Neuronal stem cell (in vitro differentiated cells): Measurements from ENCODE around the gene AMIGO2.

Experiments used
- DNase-seq: peaks from one replicate; pipeline ENCODE4 v3.0.0-alpha.2; 2013; ENCODE audit warnings: low spot score
- H2AFZ ChIP-seq: one replicate; pipeline ENCODE4 v1.6.1; 2013; ENCODE audit warnings: mild to moderate bottlenecking, low read length, inconsistent platforms
- H2AK5ac ChIP-seq: 2 replicates; pipeline ENCODE4 v1.6.1; 2013; ENCODE audit warnings: low read depth, mild to moderate bottlenecking, inconsistent platforms, low read length, moderate library complexity, mixed read lengths
- H2BK120ac ChIP-seq: 2 replicates; pipeline ENCODE4 v1.6.1; 2013; ENCODE audit warnings: low read depth, mild to moderate bottlenecking, inconsistent platforms, low read length, moderate library complexity, mixed read lengths
- H2BK12ac ChIP-seq: one replicate; pipeline ENCODE4 v1.6.1; 2013; ENCODE audit warnings: low read length, inconsistent platforms
- H2BK15ac ChIP-seq: 2 replicates; pipeline ENCODE4 v1.6.1; 2013; ENCODE audit warnings: mild to moderate bottlenecking, low read length, inconsistent platforms, mixed read lengths
- H2BK5ac ChIP-seq: one replicate; pipeline ENCODE4 v1.6.1; 2013; ENCODE audit warnings: inconsistent platforms, mild to moderate bottlenecking, low read length, moderate library complexity
- H3K14ac ChIP-seq: one replicate; pipeline ENCODE4 v1.6.1; 2013; ENCODE audit warnings: low read length, inconsistent platforms
- H3K18ac ChIP-seq: 2 replicates; pipeline ENCODE4 v1.6.1; 2013; ENCODE audit warnings: low read length, inconsistent platforms
- H3K23ac ChIP-seq: 2 replicates; pipeline ENCODE4 v1.6.1; 2013; ENCODE audit warnings: low read depth, mild to moderate bottlenecking, mixed read lengths, low read length, inconsistent platforms; ENCODE audit not compliant: poor library complexity
- H3K27ac ChIP-seq: replicated peaks from 3 replicates; pipeline ENCODE4 v1.5.1; 2013; ENCODE audit warnings: low read length, inconsistent platforms
- H3K27me3 ChIP-seq, 3 experiments: 2 replicates each; pipeline ENCODE4 v1.6.1; 2013; ENCODE audit warnings: low read length in 3 of 3, mild to moderate bottlenecking in 2 of 3, inconsistent platforms in 1 of 3, low read depth in 1 of 3, mixed read lengths in 1 of 3, moderate library complexity in 1 of 3; ENCODE audit not compliant: control insufficient read depth in 3 of 3, insufficient read depth in 3 of 3
- H3K36me3 ChIP-seq, 2 donors: replicated peaks in 1 of 2; 2 replicates each; pipeline ENCODE4 v1.6.1; 2013; ENCODE audit warnings: low read length in 2 of 2; ENCODE audit not compliant: control insufficient read depth in 2 of 2, insufficient read depth in 2 of 2
- H3K4ac ChIP-seq: 2 replicates; pipeline ENCODE4 v1.6.1; 2013; ENCODE audit warnings: inconsistent platforms, mild to moderate bottlenecking, low read length, moderate library complexity
- H3K4me1 ChIP-seq, 2 donors: 1 replicate in 1 of 2; 2 replicates in 1 of 2; pipeline ENCODE4 v1.6.1; 2013; ENCODE audit warnings: low read length in 2 of 2, low read depth in 1 of 2; ENCODE audit not compliant: control insufficient read depth in 2 of 2, insufficient read depth in 1 of 2
- H3K4me2 ChIP-seq: one replicate; pipeline ENCODE4 v1.6.1; 2013; ENCODE audit warnings: mild to moderate bottlenecking, low read length, inconsistent platforms; ENCODE audit not compliant: insufficient read depth, poor library complexity, severe bottlenecking
- H3K4me3 ChIP-seq, 2 donors: 2 replicates each; pipeline ENCODE4 v1.5.1; 2013; ENCODE audit warnings: low read length in 2 of 2, mild to moderate bottlenecking in 2 of 2, inconsistent platforms in 1 of 2, moderate library complexity in 1 of 2
- H3K79me1 ChIP-seq: one replicate; pipeline ENCODE4 v1.6.1; 2013; ENCODE audit warnings: low read depth, mild to moderate bottlenecking, inconsistent platforms, low read length, moderate library complexity
- H3K9ac ChIP-seq: one replicate; pipeline ENCODE4 v1.6.1; 2013; ENCODE audit warnings: mild to moderate bottlenecking, low read depth, low read length, inconsistent platforms; ENCODE audit not compliant: poor library complexity
- H3K9me3 ChIP-seq, 2 donors: replicated peaks in 1 of 2; 2 replicates each; pipeline versions ENCODE3 to v1.6.1; 2013; ENCODE audit warnings: low read length in 2 of 2, mild to moderate bottlenecking in 2 of 2, inconsistent platforms in 1 of 2, low read depth in 1 of 2, mixed read lengths in 1 of 2, moderate library complexity in 1 of 2; ENCODE audit not compliant: control insufficient read depth in 2 of 2, insufficient read depth in 1 of 2
- H4K8ac ChIP-seq: one replicate; pipeline ENCODE4 v1.6.1; 2013; ENCODE audit warnings: low read depth, mild to moderate bottlenecking, inconsistent platforms, low read length, moderate library complexity
- H4K91ac ChIP-seq: one replicate; pipeline ENCODE4 v1.6.1; 2013; ENCODE audit warnings: low read length, low read depth, mild to moderate bottlenecking, inconsistent platforms; ENCODE audit not compliant: poor library complexity
- WGBS, 2 donors: extraction: QIAGEN DNeasy Blood & Tissue Kit; methylation state at CpG; one replicate each; pipeline ENCODE4 v1.1.7; 2013; ENCODE audit warnings: missing lambda C conversion rate in 2 of 2, mixed read lengths in 1 of 2; ENCODE audit not compliant: insufficient read length in 2 of 2, insufficient replicate concordance in 1 of 2; ENCODE audit errors: extremely low coverage in 2 of 2; 5-methylcytosine and 5-hydroxymethylcytosine counted together

The AMIGO2 gene

DNA sequence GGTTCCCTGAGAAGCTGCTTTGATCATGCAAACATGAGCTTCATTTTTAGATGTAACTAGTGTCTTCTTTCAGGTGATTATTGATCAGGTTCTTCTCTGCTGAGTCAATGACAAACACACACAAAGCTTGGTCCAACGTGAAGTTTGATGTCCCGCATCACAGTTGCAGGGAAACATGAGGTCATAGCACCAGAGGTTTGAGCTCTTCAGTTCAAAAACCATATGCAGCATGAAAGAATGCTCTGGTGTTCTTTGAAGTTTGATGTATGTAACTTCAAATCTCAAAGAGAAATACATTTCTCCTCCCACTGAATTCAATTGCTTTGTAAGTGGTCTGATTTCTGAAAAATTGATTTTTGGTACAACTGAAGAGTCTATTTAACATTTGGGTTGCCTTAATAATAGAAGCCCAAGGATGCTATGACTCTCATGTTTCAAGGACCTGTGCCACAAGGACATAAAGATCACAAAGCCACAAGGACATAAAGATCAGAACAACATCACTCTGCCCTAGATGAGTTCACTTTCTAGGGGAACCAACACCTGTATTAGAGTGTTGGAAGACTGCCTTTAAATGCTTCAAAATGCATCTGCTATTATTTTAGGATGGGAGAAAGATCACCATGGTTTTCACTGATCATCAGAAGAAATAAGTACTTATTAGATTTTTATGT, 31.1 kb upstream of the AMIGO2 start:
- Histone ChIP-seq H3K27me3 (no peaks in the 10 kb centered on the region), H3K4ac (no peak overlapping the region), H3K27ac (no peak overlapping the region), H2BK15ac (no peak overlapping the region), H4K8ac (no peak overlapping the region), H2BK12ac (no peak overlapping the region), H3K4me3 (no peak overlapping the region), H2AFZ (no peak overlapping the region), H3K36me3 (no peaks in the 10 kb centered on the region), H3K14ac (no peak overlapping the region), H2BK120ac (no peak overlapping the region), H3K23ac (no peak overlapping the region), H3K9me3 (no peaks in the 10 kb centered on the region), H3K9ac (no peak overlapping the region), H3K79me1 (no peaks in the 10 kb centered on the region), H3K4me1 (no peaks in the 10 kb centered on the region), H3K4me2 (no peak overlapping the region), H4K91ac (no peak overlapping the region), H2AK5ac (no peak overlapping the region), H2BK5ac (no peak overlapping the region), H3K18ac (no peak overlapping the region)
- DNase-seq: no peak
- no CpG with 5 or more reads among the region's 2 CpGs for WGBS, 2 donors

DNA sequence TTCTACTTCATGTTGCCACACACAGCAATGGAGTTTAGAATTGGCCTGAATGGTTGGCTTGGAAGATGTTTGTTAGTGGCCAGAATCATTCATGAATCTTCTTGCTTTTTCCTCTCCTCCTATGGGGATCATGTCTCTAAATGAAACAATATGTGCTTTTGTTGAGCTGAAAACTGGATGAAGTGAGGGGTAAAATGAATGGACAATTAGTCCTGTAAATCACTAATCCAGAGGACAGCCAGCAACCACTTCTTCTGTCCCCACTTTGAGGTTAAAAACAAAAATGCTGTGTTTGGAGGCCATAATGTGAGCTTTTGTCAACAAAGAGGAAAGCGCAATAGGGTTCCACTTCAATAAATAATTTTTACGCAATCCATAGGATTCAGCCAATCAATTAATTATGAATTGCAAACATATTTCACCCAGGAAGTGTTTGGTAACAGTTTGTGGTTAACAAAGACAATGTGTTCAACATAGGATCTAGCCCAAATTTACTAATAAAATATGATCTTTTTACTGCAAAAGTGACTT, 30.3 kb upstream of the AMIGO2 start:
- no peak overlapping the region for H3K9ac ChIP-seq
- H3K79me1 ChIP-seq: no peaks in the 10 kb centered on the region
- no CpG with 5 or more reads among the region's 2 CpGs for WGBS, 2 donors
- no peak overlapping the region for H2BK5ac ChIP-seq
- H4K91ac ChIP-seq: no peak overlapping the region
- no peak for DNase-seq
- no peaks in the 10 kb centered on the region for H3K27me3 ChIP-seq
- no peak overlapping the region for H2BK120ac ChIP-seq
- H3K4me2 ChIP-seq: no peak overlapping the region
- no peaks in the 10 kb centered on the region for H3K9me3 ChIP-seq
- no peak overlapping the region for H2AFZ ChIP-seq
- H3K23ac ChIP-seq: no peak overlapping the region
- H2BK15ac ChIP-seq: no peak overlapping the region
- H3K18ac ChIP-seq: no peak overlapping the region
- H2AK5ac ChIP-seq: no peak overlapping the region
- no peak overlapping the region for H3K27ac ChIP-seq
- H3K14ac ChIP-seq: no peak overlapping the region
- H3K4me1 ChIP-seq: peaks cover 0 to 2% of the 10 kb centered on the region in 2 donors
- H4K8ac ChIP-seq: no peak overlapping the region
- no peak overlapping the region for H2BK12ac ChIP-seq
- no peaks in the 10 kb centered on the region for H3K36me3 ChIP-seq
- no peak overlapping the region for H3K4ac ChIP-seq
- no peak overlapping the region for H3K4me3 ChIP-seq

DNA sequence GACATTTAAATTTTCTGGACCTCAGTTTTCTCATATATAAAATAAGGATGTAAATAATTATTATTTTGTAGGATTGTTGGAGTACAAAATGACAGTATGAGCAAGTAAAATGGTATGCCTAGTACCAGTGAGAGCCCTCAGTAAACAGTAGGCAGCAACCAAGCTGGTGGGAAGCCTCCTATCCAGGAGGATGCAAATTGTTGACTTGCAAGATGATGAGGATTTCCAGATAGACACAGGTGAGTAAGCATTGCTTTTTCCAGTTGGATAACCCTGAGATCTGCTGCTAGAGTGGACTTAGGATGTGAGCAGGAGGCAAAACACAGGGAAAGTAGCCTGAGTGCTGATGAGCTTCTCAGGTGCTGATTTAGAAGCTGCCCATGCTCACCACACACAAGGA, 28.2 kb upstream of the AMIGO2 start:
- no peak overlapping the region for H2AFZ ChIP-seq
- H3K9me3 ChIP-seq: no peaks in the 10 kb centered on the region
- H3K36me3 ChIP-seq: no peaks in the 10 kb centered on the region
- H3K18ac ChIP-seq: no peak overlapping the region
- no peak overlapping the region for H3K23ac ChIP-seq
- no peak overlapping the region for H3K14ac ChIP-seq
- H3K27ac ChIP-seq: no peak overlapping the region
- H2BK120ac ChIP-seq: no peak overlapping the region
- H3K27me3 ChIP-seq: no peaks in the 10 kb centered on the region
- no peak overlapping the region for H3K4me3 ChIP-seq
- H4K8ac ChIP-seq: no peak overlapping the region
- H2BK15ac ChIP-seq: no peak overlapping the region
- H3K4me2 ChIP-seq: no peak overlapping the region
- no peaks in the 10 kb centered on the region for H3K79me1 ChIP-seq
- no peak for DNase-seq
- no peak overlapping the region for H4K91ac ChIP-seq
- no peak overlapping the region for H2AK5ac ChIP-seq
- H3K4me1 ChIP-seq: peaks cover 0 to 4% of the 10 kb centered on the region in 2 donors
- H3K4ac ChIP-seq: no peak overlapping the region
- no peak overlapping the region for H2BK5ac ChIP-seq
- no peak overlapping the region for H2BK12ac ChIP-seq
- no peak overlapping the region for H3K9ac ChIP-seq

DNA sequence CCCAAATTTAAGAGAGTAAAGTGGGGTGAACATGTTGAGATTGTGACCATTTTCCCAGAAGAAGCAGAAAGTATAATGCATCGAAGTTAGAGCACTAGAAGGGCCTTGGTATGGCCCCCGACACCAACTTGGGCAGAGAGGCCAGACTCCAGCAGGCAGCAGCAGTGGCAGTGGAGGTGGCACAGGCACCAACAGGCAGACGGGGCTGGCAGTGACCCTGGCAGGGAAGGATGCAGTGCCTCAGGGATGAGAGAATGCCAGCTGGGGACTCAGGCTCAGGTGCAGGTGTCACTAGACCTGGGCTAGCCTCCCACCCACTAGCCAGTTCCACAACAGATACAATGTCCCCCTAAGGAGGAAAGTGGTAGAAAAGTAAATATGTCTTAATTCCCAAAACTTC, 27.7 kb upstream of the AMIGO2 start:
- no peak for DNase-seq
- H3K4ac ChIP-seq: no peak overlapping the region
- H3K14ac ChIP-seq: no peak overlapping the region
- H3K23ac ChIP-seq: no peak overlapping the region
- H3K18ac ChIP-seq: no peak overlapping the region
- no peaks in the 10 kb centered on the region for H3K9me3 ChIP-seq
- H2BK5ac ChIP-seq: no peak overlapping the region
- no peak overlapping the region for H3K4me3 ChIP-seq
- H2BK15ac ChIP-seq: no peak overlapping the region
- no peaks in the 10 kb centered on the region for H3K27me3 ChIP-seq
- H3K79me1 ChIP-seq: no peaks in the 10 kb centered on the region
- H3K4me1 ChIP-seq: peaks cover 0 to 4% of the 10 kb centered on the region in 2 donors
- H2BK12ac ChIP-seq: no peak overlapping the region
- H4K8ac ChIP-seq: no peak overlapping the region
- no peak overlapping the region for H2AFZ ChIP-seq
- no peak overlapping the region for H3K9ac ChIP-seq
- no peak overlapping the region for H3K4me2 ChIP-seq
- no CpG with 5 or more reads among the region's 3 CpGs for WGBS, 2 donors
- no peak overlapping the region for H4K91ac ChIP-seq
- no peak overlapping the region for H2BK120ac ChIP-seq
- H3K27ac ChIP-seq: no peak overlapping the region
- no peaks in the 10 kb centered on the region for H3K36me3 ChIP-seq
- no peak overlapping the region for H2AK5ac ChIP-seq
